ENCODE results near the gene NEUROD6.

Gene NEUROD6

DNA sequence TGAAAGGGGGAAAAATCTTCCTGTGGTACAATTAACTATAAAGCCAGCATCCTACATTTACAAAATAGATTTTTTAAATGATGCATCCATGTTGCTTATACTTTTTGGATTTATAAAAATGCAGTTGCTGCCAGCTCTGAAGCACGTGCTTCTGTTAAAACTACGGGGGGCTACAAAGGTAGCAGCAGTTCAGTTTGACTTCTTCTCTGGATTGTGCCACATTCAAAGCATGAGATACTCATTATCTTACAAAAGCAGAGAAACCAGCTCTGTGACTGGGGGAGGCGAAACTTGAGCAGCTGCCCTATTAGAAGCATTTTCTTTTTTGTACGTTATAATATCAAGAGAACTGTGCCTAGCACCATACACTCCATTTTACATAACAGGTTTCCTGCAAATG, 31.1 kb downstream of the NEUROD6 start:
- TF ChIP-seq, protein P1, sequence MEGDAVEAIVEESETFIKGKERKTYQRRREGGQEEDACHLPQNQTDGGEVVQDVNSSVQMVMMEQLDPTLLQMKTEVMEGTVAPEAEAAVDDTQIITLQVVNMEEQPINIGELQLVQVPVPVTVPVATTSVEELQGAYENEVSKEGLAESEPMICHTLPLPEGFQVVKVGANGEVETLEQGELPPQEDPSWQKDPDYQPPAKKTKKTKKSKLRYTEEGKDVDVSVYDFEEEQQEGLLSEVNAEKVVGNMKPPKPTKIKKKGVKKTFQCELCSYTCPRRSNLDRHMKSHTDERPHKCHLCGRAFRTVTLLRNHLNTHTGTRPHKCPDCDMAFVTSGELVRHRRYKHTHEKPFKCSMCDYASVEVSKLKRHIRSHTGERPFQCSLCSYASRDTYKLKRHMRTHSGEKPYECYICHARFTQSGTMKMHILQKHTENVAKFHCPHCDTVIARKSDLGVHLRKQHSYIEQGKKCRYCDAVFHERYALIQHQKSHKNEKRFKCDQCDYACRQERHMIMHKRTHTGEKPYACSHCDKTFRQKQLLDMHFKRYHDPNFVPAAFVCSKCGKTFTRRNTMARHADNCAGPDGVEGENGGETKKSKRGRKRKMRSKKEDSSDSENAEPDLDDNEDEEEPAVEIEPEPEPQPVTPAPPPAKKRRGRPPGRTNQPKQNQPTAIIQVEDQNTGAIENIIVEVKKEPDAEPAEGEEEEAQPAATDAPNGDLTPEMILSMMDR (conservative IDR thresholded peaks at IDR 0.05; ENCODE audit: low read length), result no peak
- no peak for DNase-seq (ENCODE audit: low read depth)
- no peak overlapping the region for H3K4me3 ChIP-seq (ENCODE audit: low read length)

DNA sequence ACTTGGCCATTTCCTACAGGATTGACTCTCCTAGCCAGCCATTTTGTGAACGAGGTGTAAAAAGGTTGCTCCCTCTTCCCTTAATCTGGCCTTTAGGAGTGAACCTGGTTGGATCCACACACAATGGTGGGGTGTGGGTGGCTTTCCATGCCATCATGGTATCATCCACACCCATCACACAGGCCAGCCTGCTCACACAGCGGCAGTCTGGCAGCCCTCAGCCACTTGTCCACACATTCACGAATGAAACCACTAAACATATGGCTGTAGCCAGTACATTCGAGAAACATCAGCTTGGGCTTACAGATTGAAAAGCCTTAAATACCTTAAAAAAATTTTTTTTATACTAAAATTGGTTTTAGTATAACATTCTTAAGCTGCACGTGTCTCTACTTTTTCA, 31.9 kb downstream of the NEUROD6 start:
- no peak for DNase-seq (ENCODE audit: low read depth)
- no peak overlapping the region for H3K4me3 ChIP-seq (ENCODE audit: low read length)
- TF ChIP-seq, protein P1 (conservative IDR thresholded peaks at IDR 0.05; ENCODE audit: low read length), result no peak

DNA sequence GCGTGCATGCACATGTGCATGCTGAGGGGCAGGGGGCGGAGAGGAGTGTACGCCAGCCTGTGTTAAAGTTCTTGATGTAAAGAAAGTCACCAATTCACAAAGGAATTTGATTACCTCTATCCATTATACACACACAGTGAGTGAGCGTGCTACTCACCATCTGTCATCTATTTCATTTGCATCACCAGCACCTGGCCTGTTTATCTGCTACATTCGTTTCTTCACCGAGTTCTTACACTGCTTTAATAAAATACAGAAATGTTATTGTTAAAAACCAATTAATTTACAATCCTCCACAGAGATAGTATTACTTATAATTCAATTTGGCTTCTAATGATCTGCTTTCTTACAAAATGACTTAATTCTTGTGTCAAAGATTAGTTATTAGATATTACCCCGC, 32.6 kb downstream of the NEUROD6 start:
- no peak for DNase-seq (ENCODE audit: low read depth)
- TF ChIP-seq, protein P1 (conservative IDR thresholded peaks at IDR 0.05; ENCODE audit: low read length), result no peak
- H3K4me3 ChIP-seq (ENCODE audit: low read length), result no peak overlapping the region

DNA sequence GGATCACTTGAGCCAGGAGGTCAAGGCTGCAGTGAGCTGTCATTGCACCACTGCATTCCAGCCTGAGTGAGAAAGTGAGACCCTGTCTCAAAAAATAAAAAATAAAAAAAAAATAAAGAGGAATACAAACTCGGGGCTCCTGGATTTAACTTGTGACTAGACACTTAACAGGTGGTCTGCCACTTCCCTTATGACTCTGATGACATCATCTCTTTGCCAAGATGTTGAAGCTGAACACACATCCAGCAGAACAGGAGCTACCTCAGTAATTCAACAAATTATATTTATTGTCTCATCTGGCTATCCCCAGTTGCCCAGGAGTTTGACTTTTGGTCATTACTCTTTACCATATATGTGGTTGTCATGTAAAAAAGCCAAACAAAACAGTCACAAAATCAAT, 35.3 kb downstream of the NEUROD6 start:
- H3K4me3 ChIP-seq (ENCODE audit: low read length), result no peak overlapping the region
- TF ChIP-seq, protein P1 (conservative IDR thresholded peaks at IDR 0.05; ENCODE audit: low read length), result no peak
- no peak for DNase-seq (ENCODE audit: low read depth)

DNA sequence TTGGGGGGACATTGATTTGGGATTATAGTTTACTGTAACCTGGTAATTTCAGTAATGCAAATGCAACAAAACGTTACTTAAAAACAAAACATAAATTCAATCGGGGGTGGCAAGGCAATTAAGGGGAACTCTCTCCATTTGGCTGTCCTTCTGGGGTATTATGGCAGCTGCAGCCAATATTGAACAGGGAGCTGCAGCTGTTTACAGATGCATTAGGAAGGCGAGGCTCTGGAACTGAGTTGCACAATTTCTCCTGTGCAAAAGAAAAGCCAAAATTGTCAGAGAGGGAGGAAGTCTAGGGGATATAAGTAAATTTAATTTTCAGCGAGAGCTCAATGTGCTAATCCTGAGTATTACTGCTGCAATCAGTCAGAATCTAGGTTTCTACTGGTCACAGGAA, 36.1 kb downstream of the NEUROD6 start:
- H3K4me3 ChIP-seq (ENCODE audit: low read length), result no peak overlapping the region
- TF ChIP-seq, protein P1 (conservative IDR thresholded peaks at IDR 0.05; ENCODE audit: low read length), result no peak
- DNase-seq (ENCODE audit: low read depth), result no peak

DNA sequence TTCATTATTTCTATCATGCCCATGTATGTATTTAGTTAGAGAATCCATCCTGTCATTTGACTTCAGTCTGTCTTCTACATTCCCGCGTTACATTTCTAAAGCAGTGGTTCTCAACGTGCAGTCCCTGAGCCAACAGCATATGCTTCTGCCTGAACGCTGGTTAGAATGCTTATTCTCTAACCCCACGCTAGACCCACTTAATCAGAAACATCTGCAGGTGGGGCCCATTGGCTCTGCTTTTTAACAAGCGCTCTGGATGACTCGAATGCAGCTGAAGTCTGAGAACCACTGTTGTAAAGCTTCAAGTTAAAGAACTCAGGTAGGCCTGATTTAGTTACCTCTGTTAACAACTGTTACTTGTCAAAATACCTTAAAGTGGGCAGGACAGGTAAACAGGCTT, 38.2 kb downstream of the NEUROD6 start:
- H3K4me3 ChIP-seq (ENCODE audit: low read length), result no peak overlapping the region
- TF ChIP-seq, protein P1 (conservative IDR thresholded peaks at IDR 0.05; ENCODE audit: low read length), result no peak
- DNase-seq (ENCODE audit: low read depth), result no peak

DNA sequence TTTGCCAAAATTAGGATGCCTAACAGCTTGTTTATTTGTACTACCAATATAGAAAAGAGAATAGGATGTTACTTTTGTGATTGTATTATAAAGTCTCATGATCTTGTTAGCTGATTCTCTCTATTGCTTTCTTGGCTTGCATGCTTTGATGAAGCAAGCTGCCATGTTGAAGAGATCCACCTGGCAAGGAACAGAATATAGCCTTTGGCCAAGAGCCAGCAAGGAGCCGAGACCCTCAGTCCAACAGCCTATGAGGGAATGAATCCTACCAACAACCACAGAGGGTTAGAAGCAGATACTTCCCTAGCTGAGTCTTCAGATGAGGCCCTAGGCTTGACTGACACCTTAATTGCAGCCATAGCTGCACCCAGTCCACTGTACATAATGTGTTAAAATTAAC, 41.2 kb downstream of the NEUROD6 start:
- TF ChIP-seq, protein P1 (conservative IDR thresholded peaks at IDR 0.05; ENCODE audit: low read length), result no peak
- no peak overlapping the region for H3K4me3 ChIP-seq (ENCODE audit: low read length)
- no peak for DNase-seq (ENCODE audit: low read depth)

Measured in AG10803 (cell line).